ENCODE results near the gene ZNF101.

DNA sequence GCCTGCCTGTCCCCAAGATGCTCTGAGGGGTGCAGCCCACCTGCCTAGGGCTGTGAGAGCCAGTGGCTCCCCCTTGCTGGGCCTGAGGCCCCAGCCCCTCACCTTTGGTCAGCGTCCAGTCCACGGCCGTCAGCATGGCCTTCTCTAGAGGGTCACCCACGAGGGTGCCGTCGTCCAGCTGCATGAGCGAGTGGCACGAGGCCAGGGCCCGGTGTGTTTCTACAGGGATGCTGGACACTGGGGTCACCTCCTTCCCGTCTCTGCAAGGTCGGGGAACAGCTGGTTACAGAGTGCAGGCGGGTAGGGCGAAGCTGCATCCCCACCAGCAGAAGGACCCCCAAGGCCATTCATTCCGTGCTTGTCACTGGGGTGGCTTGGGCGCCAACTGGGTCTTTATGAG is 14.2 kb upstream of the ZNF101 start:
- TF ChIP-seq, protein P1, sequence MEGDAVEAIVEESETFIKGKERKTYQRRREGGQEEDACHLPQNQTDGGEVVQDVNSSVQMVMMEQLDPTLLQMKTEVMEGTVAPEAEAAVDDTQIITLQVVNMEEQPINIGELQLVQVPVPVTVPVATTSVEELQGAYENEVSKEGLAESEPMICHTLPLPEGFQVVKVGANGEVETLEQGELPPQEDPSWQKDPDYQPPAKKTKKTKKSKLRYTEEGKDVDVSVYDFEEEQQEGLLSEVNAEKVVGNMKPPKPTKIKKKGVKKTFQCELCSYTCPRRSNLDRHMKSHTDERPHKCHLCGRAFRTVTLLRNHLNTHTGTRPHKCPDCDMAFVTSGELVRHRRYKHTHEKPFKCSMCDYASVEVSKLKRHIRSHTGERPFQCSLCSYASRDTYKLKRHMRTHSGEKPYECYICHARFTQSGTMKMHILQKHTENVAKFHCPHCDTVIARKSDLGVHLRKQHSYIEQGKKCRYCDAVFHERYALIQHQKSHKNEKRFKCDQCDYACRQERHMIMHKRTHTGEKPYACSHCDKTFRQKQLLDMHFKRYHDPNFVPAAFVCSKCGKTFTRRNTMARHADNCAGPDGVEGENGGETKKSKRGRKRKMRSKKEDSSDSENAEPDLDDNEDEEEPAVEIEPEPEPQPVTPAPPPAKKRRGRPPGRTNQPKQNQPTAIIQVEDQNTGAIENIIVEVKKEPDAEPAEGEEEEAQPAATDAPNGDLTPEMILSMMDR (conservative IDR thresholded peaks at IDR 0.05 in 1 of 2, IDR thresholded peaks at IDR 0.05 in 1 of 2; ENCODE audit: low read depth in 1 of 2, low read length in 2 of 2): no peak
- TF ChIP-seq EZH2 (IDR thresholded peaks at IDR 0.05; ENCODE audit: low read length, missing control alignments): no peak

Data from fibroblast of lung (primary cell).